ENCODE measurements around the gene SNX10. TPM values are rescaled to one million over a fixed set of nuclear protein-coding genes. Genes with fewer than 3 reads are reported as not detected.

The SNX10 gene
- total and polyA plus RNA-seq, 2 of the 4 experiments (the other 2 are of a cell fraction) = not detected

DNA sequence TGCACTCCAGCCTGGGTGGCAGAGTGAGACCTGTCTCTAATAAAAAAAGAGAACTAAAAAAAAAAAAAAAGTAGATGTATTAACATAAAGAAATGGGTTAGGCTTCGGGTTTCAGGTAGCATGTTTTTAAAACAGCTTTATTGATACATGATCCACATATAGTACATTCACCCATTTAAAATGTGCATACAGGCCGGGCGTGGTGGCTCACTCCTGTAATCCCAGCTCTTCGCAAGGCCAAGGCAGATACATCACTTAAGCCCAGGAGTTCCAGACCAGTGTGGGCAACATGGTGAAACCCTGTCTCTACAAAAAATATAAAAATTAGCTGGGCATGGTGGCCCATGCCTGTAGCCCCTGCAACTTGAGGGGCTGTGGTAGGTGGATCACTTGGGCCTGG is 39.5 kb downstream of the SNX10 start:
- TF ChIP-seq MAFK (IDR thresholded peaks at IDR 0.05; ENCODE audit: low read depth, low read length) (no peak), CEBPB (IDR thresholded peaks at IDR 0.05; ENCODE audit: low read depth, low read length) (no peak), CHD1 (IDR thresholded peaks at IDR 0.05; ENCODE audit: low read depth, low read length) (no peak), POLR2A (IDR thresholded peaks at IDR 0.05; ENCODE audit: low read depth, low read length) (no peak), RAD21 (IDR thresholded peaks at IDR 0.05; ENCODE audit: low read length) (no peak)
- H3K4me2 ChIP-seq (ENCODE audit: low read depth, low read length) = no peak overlapping the region
- H3K9me3 ChIP-seq (ENCODE audit: control insufficient read depth, insufficient read depth, low read length) = no peaks in the 10 kb centered on the region
- WGBS, 2 experiments (ENCODE audit: extremely low coverage in 2 of 2, insufficient read length in 1 of 2) = no CpG with 5 or more reads among the region's 4 CpGs
- no peak overlapping the region for H2AK5ac ChIP-seq (ENCODE audit: low read depth, low read length)
- no peaks in the 10 kb centered on the region for H3K9me1 ChIP-seq (ENCODE audit: insufficient read depth, low read length)
- in situ Hi-C loops (cut with MboI; ENCODE audit: low sequenced_read_pairs) (no loop called here), dilution Hi-C loops (cut with HindIII; ENCODE audit: low sequenced_read_pairs, unreplicated experiment) (no loop called here), intact Hi-C loops (cut with micrococcal nuclease) (no loop called here)
- no peaks in the 10 kb centered on the region for H4K20me1 ChIP-seq (ENCODE audit: insufficient read depth, low read length)
- no peaks in the 10 kb centered on the region for H3K36me3 ChIP-seq (ENCODE audit: control insufficient read depth, insufficient read depth, low read length)
- H3K4me1 ChIP-seq (ENCODE audit: control insufficient read depth, insufficient read depth, low read length) = no peaks in the 10 kb centered on the region
- BruUV-seq (replicated peaks) = no TSS peak
- no peak overlapping the region for H3K4ac ChIP-seq (ENCODE audit: low read depth, low read length)
- ATAC-seq (ENCODE audit: low read depth) (no peak), DNase-seq (no peak)
- H3K27me3 ChIP-seq (ENCODE audit: control insufficient read depth, insufficient read depth, low read length) = no peaks in the 10 kb centered on the region
- H4K91ac ChIP-seq (ENCODE audit: insufficient read depth, low read depth, low read length) = no peak overlapping the region
- H2BK5ac ChIP-seq (ENCODE audit: low read depth, low read length, poor library complexity, severe bottlenecking) = no peak overlapping the region
- no peak overlapping the region for H3K27ac ChIP-seq (ENCODE audit: insufficient read depth, low read length)
- H2BK120ac ChIP-seq (ENCODE audit: low read depth, low read length) = no peak overlapping the region
- no peak overlapping the region for H4K8ac ChIP-seq (ENCODE audit: low read depth in 2 of 2, low read length in 2 of 2)
- H2BK20ac ChIP-seq (ENCODE audit: low read depth, low read length) = no peak overlapping the region
- no peak overlapping the region for H3K18ac ChIP-seq (ENCODE audit: low read depth, low read length)
- no peak overlapping the region for H2AK9ac ChIP-seq (replicated peaks; ENCODE audit: low read depth, low read length, poor library complexity)
- H3K4me3 ChIP-seq (ENCODE audit: insufficient read depth, low read depth, low read length) = no peak overlapping the region
- ChIA-PET POLR2A (ENCODE audit: unreplicated experiment) (no interaction called here), CTCF (no interaction called here)
- H2AFZ ChIP-seq (replicated peaks; ENCODE audit: low read length, poor library complexity) = no peak overlapping the region
- no peak overlapping the region for H3K9ac ChIP-seq (ENCODE audit: low read depth, low read length)
- H2BK15ac ChIP-seq (ENCODE audit: low read depth, low read length) = no peak overlapping the region
- H3K79me1 ChIP-seq (ENCODE audit: low read depth in 1 of 2, low read length in 2 of 2) = no peaks in the 10 kb centered on the region
- no peak overlapping the region for H3K14ac ChIP-seq (replicated peaks; ENCODE audit: low read depth, low read length)
- H3K23ac ChIP-seq (ENCODE audit: low read depth, low read length) = no peak overlapping the region
- no peak overlapping the region for H3K56ac ChIP-seq (ENCODE audit: extremely low read depth, insufficient read depth, low read length)
- no peak overlapping the region for H4K5ac ChIP-seq (ENCODE audit: low read depth, low read length)

All from IMR-90 (cell line).